ENCODE results near the gene NDUFA8.

Gene NDUFA8

GRCh38 chr9:122159026-122159924, at the start of gene NDUFA8, which contains the start of gene MORN5:
Gene NDUFA8 (minus strand): TSS chr9:122159779. CDS start chr9:122159677, 102 bp downstream.
Gene MORN5 (plus strand): TSS chr9:122159908. CDS start chr9:122159973, 65 bp downstream.
- no peak for TF ChIP-seq CTCF (IDR thresholded peaks at IDR 0.05; ENCODE audit: low read depth, low read length)
- DNase-seq (ENCODE audit: extremely low read depth, low read depth): peak; percentile 91

GRCh38 chr9:122207096-122207495, 47.5 kb upstream of the NDUFA8 start:
- no peak for DNase-seq (ENCODE audit: extremely low read depth, low read depth)
- no peak for TF ChIP-seq CTCF (IDR thresholded peaks at IDR 0.05; ENCODE audit: low read depth, low read length)

GRCh38 chr9:122206118-122207046, 46.8 kb upstream of the NDUFA8 start:
- TF ChIP-seq CTCF (IDR thresholded peaks at IDR 0.05; ENCODE audit: low read depth, low read length): no peak
- peak; percentile 40 for DNase-seq (ENCODE audit: extremely low read depth, low read depth)

- DNase-seq (ENCODE audit: extremely low read depth, low read depth): no peak
- no peak for TF ChIP-seq CTCF (IDR thresholded peaks at IDR 0.05; ENCODE audit: low read depth, low read length)
Observed at GRCh38 chr9:122205176-122205575, 45.6 kb upstream of the NDUFA8 start.

- DNase-seq (ENCODE audit: extremely low read depth, low read depth): no peak
- no peak for TF ChIP-seq CTCF (IDR thresholded peaks at IDR 0.05; ENCODE audit: low read depth, low read length)
Observed at GRCh38 chr9:122204491-122204890, 44.9 kb upstream of the NDUFA8 start.

GRCh38 chr9:122204055-122204454, 44.5 kb upstream of the NDUFA8 start:
- DNase-seq (ENCODE audit: extremely low read depth, low read depth): no peak

More at GRCh38 chr9:122204055-122204454, 44.5 kb upstream of the NDUFA8 start:
- TF ChIP-seq CTCF (IDR thresholded peaks at IDR 0.05; ENCODE audit: low read depth, low read length): no peak
